ENCODE results near the gene PIK3C3.

The PIK3C3 gene

GRCh38 chr18:41917181-41917580 is 37.9 kb upstream of the PIK3C3 start:
- H3K4me1 ChIP-seq (ENCODE audit: insufficient read depth, low read length, severe bottlenecking) = no peaks in the 10 kb centered on the region
- H3K36me3 ChIP-seq (ENCODE audit: insufficient read depth, low read length) = no peaks in the 10 kb centered on the region
- H4K20me1 ChIP-seq (ENCODE audit: insufficient read depth, low read length) = no peaks in the 10 kb centered on the region
- TF ChIP-seq CTCF (IDR thresholded peaks at IDR 0.05; ENCODE audit: low read length) (no peak), EZH2 (IDR thresholded peaks at IDR 0.05; ENCODE audit: borderline replicate concordance, low read length) (no peak)
- H3K9ac ChIP-seq (ENCODE audit: low read length) = no peak overlapping the region
- H3K27ac ChIP-seq (ENCODE audit: low read depth, low read length, poor library complexity, severe bottlenecking) = no peak overlapping the region
- H3K9me2 ChIP-seq (ENCODE audit: low read depth, low read length) = no peaks in the 10 kb centered on the region
- no peak overlapping the region for H2AFZ ChIP-seq (ENCODE audit: low read length)
- no peaks in the 10 kb centered on the region for H3K9me3 ChIP-seq (ENCODE audit: low read length)
- no peak overlapping the region for H3K4me3 ChIP-seq (ENCODE audit: low read depth, low read length, poor library complexity, severe bottlenecking)
- no peak overlapping the region for H3K4me2 ChIP-seq (ENCODE audit: low read length)
- H3K79me2 ChIP-seq (ENCODE audit: insufficient read depth, low read length) = no peaks in the 10 kb centered on the region
- H3K27me3 ChIP-seq (ENCODE audit: insufficient read depth, low read length) = no peaks in the 10 kb centered on the region
- H3F3A ChIP-seq (ENCODE audit: insufficient read depth, low read length) = no peaks in the 10 kb centered on the region

DNA sequence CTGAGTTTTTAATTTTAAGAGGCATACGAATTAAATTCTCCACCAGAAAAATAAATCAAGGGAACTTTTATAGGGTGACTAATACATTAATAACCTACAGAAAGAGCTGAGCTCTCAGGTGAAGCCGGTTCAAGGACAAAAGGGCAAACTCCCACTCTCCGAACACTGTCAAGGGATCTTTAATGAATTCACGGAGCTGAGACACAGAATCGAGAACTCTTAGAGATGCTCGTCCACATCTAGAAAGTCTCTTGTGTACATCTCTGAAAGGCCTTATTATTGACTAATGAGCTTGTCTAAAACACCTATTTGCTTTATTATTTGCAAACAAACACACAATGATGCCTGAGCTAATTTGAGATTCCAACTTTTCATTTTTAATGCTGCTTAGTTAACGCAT is 33.3 kb upstream of the PIK3C3 start:
- no peak for TF ChIP-seq CTCF (IDR thresholded peaks at IDR 0.05; ENCODE audit: low read length)
- TF ChIP-seq EZH2 (IDR thresholded peaks at IDR 0.05; ENCODE audit: borderline replicate concordance, low read length) = no peak
- Histone ChIP-seq H4K20me1 (ENCODE audit: insufficient read depth, low read length) (no peaks in the 10 kb centered on the region), H3K4me2 (ENCODE audit: low read length) (no peak overlapping the region), H3K4me1 (ENCODE audit: insufficient read depth, low read length, severe bottlenecking) (no peaks in the 10 kb centered on the region), H3K79me2 (ENCODE audit: insufficient read depth, low read length) (no peaks in the 10 kb centered on the region), H3K36me3 (ENCODE audit: insufficient read depth, low read length) (no peaks in the 10 kb centered on the region), H3K9me2 (ENCODE audit: low read depth, low read length) (no peaks in the 10 kb centered on the region), H3K9me3 (ENCODE audit: low read length) (no peaks in the 10 kb centered on the region), H3K27me3 (ENCODE audit: insufficient read depth, low read length) (no peaks in the 10 kb centered on the region), H3F3A (ENCODE audit: insufficient read depth, low read length) (no peaks in the 10 kb centered on the region), H3K27ac (ENCODE audit: low read depth, low read length, poor library complexity, severe bottlenecking) (no peak overlapping the region), H3K9ac (ENCODE audit: low read length) (no peak overlapping the region), H2AFZ (ENCODE audit: low read length) (no peak overlapping the region), H3K4me3 (ENCODE audit: low read depth, low read length, poor library complexity, severe bottlenecking) (no peak overlapping the region)

DNA sequence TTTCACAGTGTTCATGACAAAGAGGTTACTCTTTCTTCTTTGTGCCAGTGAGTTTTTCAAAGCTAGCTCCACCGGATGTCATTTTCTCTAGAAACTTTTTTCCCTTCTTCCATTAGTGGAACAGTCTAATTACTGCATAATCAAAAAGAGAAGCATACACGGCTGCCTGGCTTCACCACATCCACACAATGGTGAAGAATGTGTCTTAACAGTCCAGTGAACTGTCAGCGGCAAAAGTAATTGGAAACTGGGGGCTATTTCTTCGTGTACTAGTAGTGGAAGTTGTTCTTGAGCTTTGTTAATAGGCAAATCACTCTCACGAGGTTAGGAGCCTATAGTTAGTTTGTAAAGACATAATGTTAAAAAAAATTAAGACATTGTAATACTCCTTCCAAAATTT is 32.9 kb upstream of the PIK3C3 start:
- no peak overlapping the region for H3K27ac ChIP-seq (ENCODE audit: low read depth, low read length, poor library complexity, severe bottlenecking)
- H3K27me3 ChIP-seq (ENCODE audit: insufficient read depth, low read length) = no peaks in the 10 kb centered on the region
- TF ChIP-seq EZH2 (IDR thresholded peaks at IDR 0.05; ENCODE audit: borderline replicate concordance, low read length) = no peak
- no peak for TF ChIP-seq CTCF (IDR thresholded peaks at IDR 0.05; ENCODE audit: low read length)
- H3K9me3 ChIP-seq (ENCODE audit: low read length) = no peaks in the 10 kb centered on the region
- no peaks in the 10 kb centered on the region for H4K20me1 ChIP-seq (ENCODE audit: insufficient read depth, low read length)
- H3K9me2 ChIP-seq (ENCODE audit: low read depth, low read length) = no peaks in the 10 kb centered on the region
- no peaks in the 10 kb centered on the region for H3K36me3 ChIP-seq (ENCODE audit: insufficient read depth, low read length)
- no peak overlapping the region for H3K4me3 ChIP-seq (ENCODE audit: low read depth, low read length, poor library complexity, severe bottlenecking)
- no peaks in the 10 kb centered on the region for H3F3A ChIP-seq (ENCODE audit: insufficient read depth, low read length)
- H3K79me2 ChIP-seq (ENCODE audit: insufficient read depth, low read length) = no peaks in the 10 kb centered on the region
- H3K4me1 ChIP-seq (ENCODE audit: insufficient read depth, low read length, severe bottlenecking) = no peaks in the 10 kb centered on the region
- H3K9ac ChIP-seq (ENCODE audit: low read length) = no peak overlapping the region
- H2AFZ ChIP-seq (ENCODE audit: low read length) = no peak overlapping the region
- no peak overlapping the region for H3K4me2 ChIP-seq (ENCODE audit: low read length)
